Prostate gland (tissue), 2 donors: Measurements from ENCODE around the gene GNAS. TPM values are rescaled to one million over a fixed set of nuclear protein-coding genes. Genes with fewer than 3 reads are reported as not detected.

ENCODE experiments used
- DNase-seq: peaks from one replicate; pipeline ENCODE4 v3.0.0-alpha.2; 2019; ENCODE audit warnings: low spot score
- H3K27ac ChIP-seq, 2 donors: fragments of 200-600 bp; sonication (generic); 2 replicates each; pipeline ENCODE4 v1.5.1; 2017 to 2019
- H3K27me3 ChIP-seq: fragments of 200-600 bp; sonication (generic); replicated peaks from 2 replicates; pipeline ENCODE4 v1.5.1; 2019; ENCODE audit not compliant: insufficient read depth
- H3K36me3 ChIP-seq, 2 donors: fragments of 200-600 bp; sonication (generic); 1 replicate in 1 of 2; 2 replicates in 1 of 2; pipeline versions ENCODE4 v1.5.1 to v1.8.1; 2017 to 2019
- H3K4me1 ChIP-seq: fragments of 200-600 bp; sonication (generic); replicated peaks from 2 replicates; pipeline ENCODE4 v1.5.1; 2019
- H3K4me3 ChIP-seq, 2 donors: fragments of 200-600 bp; sonication (generic); 2 replicates each; pipeline ENCODE4 v1.5.1; 2017 to 2019
- H3K9me3 ChIP-seq: fragments of 200-600 bp; sonication (generic); 2 replicates; pipeline ENCODE4 v1.5.1; 2017
- POLR2A ChIP-seq: fragments of 450-650 bp; IDR thresholded peaks from one replicate; pipeline ENCODE4 v1.6.1; 2016; ENCODE audit warnings: antibody characterized with exemption, mild to moderate bottlenecking
- POLR2AphosphoS5 ChIP-seq: sonication (generic); formaldehyde crosslinking; IDR thresholded peaks from one replicate; pipeline ENCODE4 v1.6.1; 2017; ENCODE audit warnings: antibody characterized with exemption
- WGBS: methylation state at CpG from one replicate; pipeline ENCODE4 v1.1.5; 2018; 5-methylcytosine and 5-hydroxymethylcytosine counted together
- intact Hi-C: fragments of 100-400 bp; cut with DNase I; formaldehyde crosslinking; loops from one replicate; pipeline ENCODE4 v1.14.2; 2022
- total RNA-seq, 2 donors: library from RNA; depleted of rRNA; stranded (reverse); fragments of >200 nt; gene quantifications; one replicate each; pipeline ENCODE4 v1.1.0, GENCODE V29; 2016
- TF ChIP-seq, protein P1 (sequence below), 4 experiments: fragments of 200-600 bp in 2 of 4; fragments of 450-650 bp in 2 of 4; sonication (generic) in 2 of 4; IDR thresholded peaks; 1 replicate in 3 of 4; 2 replicates in 1 of 4; pipeline ENCODE4 v1.5.1; 2016 to 2019; ENCODE audit warnings: antibody characterized with exemption in 4 of 4, mild to moderate bottlenecking in 2 of 4, moderate library complexity in 2 of 4

Gene GNAS
- total RNA-seq, 2 donors from 2014 or later = 644 to 900 TPM

DNA sequence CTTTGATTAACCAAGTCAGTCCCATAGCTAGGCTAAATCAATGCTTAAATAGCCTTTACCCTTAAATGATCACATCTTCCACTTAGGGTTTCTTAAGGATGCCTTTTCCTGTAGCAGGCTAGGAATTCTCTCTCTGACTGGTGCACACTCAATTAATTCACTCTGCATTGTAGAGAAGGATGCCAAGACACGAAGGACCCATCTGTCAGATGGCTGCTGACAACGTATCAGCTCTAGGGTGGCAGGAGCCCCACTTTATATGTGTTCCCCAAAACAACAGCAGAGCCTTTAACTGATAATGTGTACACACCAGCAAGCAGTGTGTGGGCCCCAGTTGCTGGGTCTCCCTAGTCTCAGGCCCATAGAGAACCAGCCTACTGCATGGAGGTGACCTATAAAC lies 13.3 kb downstream of the GNAS start:
- no peaks in the 10 kb centered on the region for H3K36me3 ChIP-seq

DNA sequence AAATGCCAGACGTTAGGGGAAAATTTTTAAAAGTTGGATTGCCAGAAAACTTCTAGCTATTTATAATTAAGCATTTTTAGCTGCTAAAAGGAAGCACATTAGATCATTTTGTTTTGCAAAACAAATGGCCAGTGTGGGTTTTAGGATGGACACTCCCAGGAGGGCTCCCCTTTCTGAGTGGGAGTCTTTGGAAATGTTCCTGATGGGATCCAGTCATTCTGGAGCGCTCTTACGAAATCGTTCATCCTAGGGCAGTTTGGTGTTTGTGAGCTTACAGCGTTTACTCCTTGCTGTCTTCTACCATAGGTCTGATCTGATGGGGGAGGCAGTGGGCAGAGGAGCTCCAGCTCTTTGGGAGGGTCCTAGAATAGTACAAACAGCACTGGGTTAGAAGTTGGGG lies 14.7 kb downstream of the GNAS start:
- H3K9me3 ChIP-seq = no peaks in the 10 kb centered on the region
- DNase-seq = no peak
- H3K4me3 ChIP-seq = no peak overlapping the region
- 63% methylated on average over 5 of the region's 5 CpGs for WGBS
- H3K27me3 ChIP-seq = no peaks in the 10 kb centered on the region
- no peak overlapping the region for H3K27ac ChIP-seq
- no peaks in the 10 kb centered on the region for H3K4me1 ChIP-seq
- no peaks in the 10 kb centered on the region for H3K36me3 ChIP-seq
- TF ChIP-seq POLR2A = no peak
- intact Hi-C loops = no loop called here

More for the DNA sequence above, 13.3 kb downstream of the GNAS start:
- Histone ChIP-seq H3K4me3 (no peak overlapping the region), H3K9me3 (no peaks in the 10 kb centered on the region), H3K27ac (no peak overlapping the region), H3K4me1 (no peaks in the 10 kb centered on the region), H3K27me3 (no peaks in the 10 kb centered on the region)
- intact Hi-C loops = no loop called here
- 91% methylated on average over 2 of the region's 2 CpGs for WGBS
- TF ChIP-seq POLR2AphosphoS5 (no peak), POLR2A (no peak)
- TF ChIP-seq, protein P1, sequence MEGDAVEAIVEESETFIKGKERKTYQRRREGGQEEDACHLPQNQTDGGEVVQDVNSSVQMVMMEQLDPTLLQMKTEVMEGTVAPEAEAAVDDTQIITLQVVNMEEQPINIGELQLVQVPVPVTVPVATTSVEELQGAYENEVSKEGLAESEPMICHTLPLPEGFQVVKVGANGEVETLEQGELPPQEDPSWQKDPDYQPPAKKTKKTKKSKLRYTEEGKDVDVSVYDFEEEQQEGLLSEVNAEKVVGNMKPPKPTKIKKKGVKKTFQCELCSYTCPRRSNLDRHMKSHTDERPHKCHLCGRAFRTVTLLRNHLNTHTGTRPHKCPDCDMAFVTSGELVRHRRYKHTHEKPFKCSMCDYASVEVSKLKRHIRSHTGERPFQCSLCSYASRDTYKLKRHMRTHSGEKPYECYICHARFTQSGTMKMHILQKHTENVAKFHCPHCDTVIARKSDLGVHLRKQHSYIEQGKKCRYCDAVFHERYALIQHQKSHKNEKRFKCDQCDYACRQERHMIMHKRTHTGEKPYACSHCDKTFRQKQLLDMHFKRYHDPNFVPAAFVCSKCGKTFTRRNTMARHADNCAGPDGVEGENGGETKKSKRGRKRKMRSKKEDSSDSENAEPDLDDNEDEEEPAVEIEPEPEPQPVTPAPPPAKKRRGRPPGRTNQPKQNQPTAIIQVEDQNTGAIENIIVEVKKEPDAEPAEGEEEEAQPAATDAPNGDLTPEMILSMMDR (IDR thresholded peaks at IDR 0.05) = no peak
- DNase-seq = no peak

DNA sequence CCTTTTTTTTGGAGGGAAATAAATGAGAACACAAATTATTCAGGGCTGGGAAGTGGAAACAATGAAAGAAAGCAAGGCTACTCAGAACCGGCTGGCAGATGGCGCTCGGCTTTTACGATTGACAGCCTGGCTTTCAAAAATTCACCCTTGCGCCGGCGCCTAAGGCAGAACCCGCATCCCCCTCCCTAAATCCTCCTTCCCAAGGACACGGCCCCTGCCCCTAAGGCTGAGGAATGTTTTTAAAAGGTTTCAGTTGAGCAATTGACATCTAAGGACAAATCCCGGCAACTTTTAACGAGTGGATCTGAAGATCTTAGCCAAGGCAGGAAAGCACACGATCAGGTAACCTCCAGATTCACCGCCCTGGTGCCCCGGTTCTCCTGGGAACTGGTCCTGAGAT lies 16.3 kb downstream of the GNAS start:
- TF ChIP-seq, protein P1 (IDR thresholded peaks at IDR 0.05) = peak in 1 of 4 experiments; percentile 18
- TF ChIP-seq POLR2A = no peak
- intact Hi-C loops = loop anchor here (2.0 kb wide), 1 partner anchor 354 kb away; no protein-coding TSS in a partner anchor
- no peaks in the 10 kb centered on the region for H3K4me1 ChIP-seq

DNA sequence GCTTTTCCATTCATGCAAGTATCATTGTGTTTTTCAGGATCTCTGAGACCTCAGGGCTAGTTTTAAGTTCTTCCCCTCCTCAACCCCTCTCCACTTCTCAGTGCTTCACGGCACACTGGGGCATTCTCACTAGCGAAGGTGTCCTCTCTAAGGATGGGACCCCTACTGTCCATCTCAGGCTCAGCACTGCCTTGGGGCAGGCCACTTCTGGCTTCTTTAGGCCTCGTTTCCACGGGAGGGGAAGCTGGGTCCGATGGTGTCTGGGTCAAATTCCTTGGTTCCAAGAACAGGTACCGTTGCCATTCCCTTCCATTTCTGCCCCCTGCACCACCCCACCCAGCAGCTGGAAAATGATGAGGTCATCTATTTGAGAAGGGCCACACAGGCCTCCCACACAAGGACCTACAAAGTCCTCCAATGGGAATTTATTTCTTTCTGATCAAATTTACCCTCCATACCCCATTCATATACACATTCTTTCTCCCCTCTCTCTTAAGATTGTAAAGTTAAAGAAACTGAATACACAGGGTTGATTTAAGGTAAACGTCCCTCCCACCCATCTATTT lies 17.2 kb downstream of the GNAS start:
- Histone ChIP-seq H3K4me1 (no peaks in the 10 kb centered on the region), H3K36me3 (no peaks in the 10 kb centered on the region), H3K4me3 (no peak overlapping the region), H3K27ac (no peak overlapping the region), H3K27me3 (no peaks in the 10 kb centered on the region), H3K9me3 (no peaks in the 10 kb centered on the region)
- intact Hi-C loops = loop anchor here (2.0 kb wide), 2 partner anchors 353 to 587 kb away; no protein-coding TSS in a partner anchor
- no peak for DNase-seq
- 82% methylated on average over 7 of the region's 7 CpGs for WGBS
- TF ChIP-seq, protein P1 (IDR thresholded peaks at IDR 0.05) = no peak
- TF ChIP-seq POLR2AphosphoS5 = no peak
- TF ChIP-seq POLR2A = no peak

More for the DNA sequence above, 16.3 kb downstream of the GNAS start:
- Histone ChIP-seq H3K27ac (no peak overlapping the region), H3K27me3 (no peaks in the 10 kb centered on the region), H3K4me3 (no peak overlapping the region), H3K9me3 (no peaks in the 10 kb centered on the region), H3K36me3 (no peaks in the 10 kb centered on the region)
- no peak for DNase-seq
- 39% methylated on average over 14 of the region's 14 CpGs for WGBS

DNA sequence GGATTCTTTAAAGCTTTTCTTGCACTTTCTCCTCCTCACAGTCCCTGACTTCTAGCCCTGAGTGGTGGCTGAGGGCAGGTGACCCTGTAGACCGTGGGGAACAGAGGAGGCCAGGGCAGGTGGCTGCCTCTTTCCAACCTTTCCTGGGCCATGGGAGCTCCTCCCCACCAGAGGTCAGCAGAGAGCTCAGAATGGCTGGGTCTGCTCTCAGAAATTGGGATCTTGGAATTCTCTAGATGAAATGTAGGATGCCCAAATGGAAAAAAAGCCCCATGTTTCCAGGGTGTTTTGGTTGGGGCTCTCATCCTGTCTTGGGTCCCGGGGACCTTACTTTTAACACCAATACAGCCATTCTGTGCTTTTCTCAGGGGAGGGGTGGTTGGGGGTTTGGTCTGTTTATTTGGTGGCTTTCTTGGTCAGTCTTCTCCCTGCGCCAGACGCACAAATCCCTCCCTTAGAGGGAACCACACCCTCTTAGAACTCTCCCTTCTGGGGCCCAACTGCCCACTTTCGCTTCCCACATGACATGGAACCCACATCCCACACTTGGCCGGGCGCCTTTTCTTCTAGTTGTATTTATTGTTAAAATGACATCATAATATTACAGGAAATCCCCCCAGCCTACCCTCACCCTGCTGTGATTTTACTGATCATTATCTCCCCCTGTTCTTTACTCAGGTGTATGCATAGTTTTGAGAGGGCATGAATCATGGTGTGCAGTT lies 17.9 kb downstream of the GNAS start:
- H3K36me3 ChIP-seq = no peaks in the 10 kb centered on the region
- H3K27me3 ChIP-seq = no peaks in the 10 kb centered on the region
- no peaks in the 10 kb centered on the region for H3K4me1 ChIP-seq
- TF ChIP-seq POLR2AphosphoS5 (peak; percentile 23), POLR2A (no peak)
- TF ChIP-seq, protein P1 (IDR thresholded peaks at IDR 0.05) = peak; percentile 63 to 86 (median 83)
- no peaks in the 10 kb centered on the region for H3K9me3 ChIP-seq
- H3K4me3 ChIP-seq = no peak overlapping the region
- peak; percentile 63 for DNase-seq
- H3K27ac ChIP-seq = no peak overlapping the region
- intact Hi-C loops = loop anchor here (2.0 kb wide), 1 partner anchor 586 kb away; no protein-coding TSS in a partner anchor
- WGBS = 44% methylated on average over 7 of the region's 7 CpGs
